HG03139 (cell line): Measurements from ENCODE around the gene ANKRD34A.
"Not testable (repeated sequence)": the region's sequence is repeated elsewhere in the genome, so short reads cannot be mapped to it uniquely, and the experiment has no call there.

Experiments used
- ATAC-seq: cut with Tn5 transposase; IDR thresholded peaks from one replicate; pipeline ENCODE4 v1.9.1; 2021; ENCODE audit not compliant: unreplicated experiment

Gene ANKRD34A

GRCh38 chr1:145949219-145949618 is 15.2 kb downstream of the ANKRD34A start:
- no peak for ATAC-seq

- ATAC-seq: no peak
Observed at GRCh38 chr1:145947551-145947950, 16.8 kb downstream of the ANKRD34A start.

GRCh38 chr1:145946477-145946986 is 17.8 kb downstream of the ANKRD34A start:
- no peak for ATAC-seq

DNA sequence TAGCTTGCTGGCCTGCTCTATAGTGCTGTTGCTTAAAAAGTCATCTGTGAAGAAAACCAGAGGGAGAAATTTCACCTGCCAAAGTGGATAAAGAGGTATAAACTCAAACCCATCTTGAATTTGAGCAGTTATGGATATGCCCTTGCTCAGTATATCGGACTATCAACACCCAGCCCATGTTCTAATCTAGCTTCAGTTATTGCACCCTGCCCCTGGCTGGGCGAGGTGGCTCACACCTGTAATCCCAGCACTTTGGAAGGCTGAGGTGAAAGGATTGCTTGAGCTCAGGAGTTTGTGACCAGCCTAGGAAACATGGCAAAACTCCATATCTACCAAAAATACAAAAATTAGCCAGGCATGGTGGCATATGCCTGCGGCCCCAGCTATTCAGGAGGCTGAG is 19.8 kb downstream of the ANKRD34A start:
- ATAC-seq: no peak

DNA sequence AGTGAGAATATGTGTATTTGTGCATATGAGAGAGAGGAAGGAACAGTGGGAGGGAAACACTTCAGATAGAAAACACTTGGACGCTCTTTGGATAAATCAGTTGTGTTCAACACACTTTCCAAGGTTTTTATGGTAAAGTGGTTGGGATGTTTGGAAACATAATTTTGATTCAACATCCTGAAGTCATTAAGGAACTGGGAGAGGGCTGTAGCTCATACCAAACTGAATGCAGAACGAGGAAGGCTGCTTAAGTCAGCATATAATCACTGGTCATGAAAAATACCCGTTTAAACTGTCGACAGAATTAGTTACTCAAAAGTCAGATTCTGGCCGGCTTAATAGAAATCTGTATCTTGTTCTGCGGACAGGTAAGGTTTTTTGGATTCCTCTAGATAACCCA is 21.5 kb downstream of the ANKRD34A start:
- no peak for ATAC-seq

DNA sequence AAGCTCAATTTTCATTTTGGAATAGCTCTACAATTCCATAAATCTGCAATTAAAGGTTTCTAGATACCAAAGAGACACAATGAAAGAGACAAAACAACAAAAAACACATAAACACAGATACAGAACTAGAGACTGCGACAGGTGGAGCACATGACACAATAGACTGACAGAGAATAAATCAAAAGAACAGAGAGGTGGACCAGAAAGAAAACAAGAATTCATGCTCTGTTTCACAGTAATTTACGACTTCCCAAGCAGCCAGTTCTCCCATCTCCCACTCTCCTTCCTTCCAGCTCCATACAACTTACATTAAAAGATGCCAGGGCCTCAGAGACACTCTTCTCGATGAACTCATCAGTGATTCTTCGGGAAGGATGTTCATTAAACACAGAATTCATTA is 22.0 kb downstream of the ANKRD34A start:
- no peak for ATAC-seq

GRCh38 chr1:145937436-145937835 is 26.9 kb downstream of the ANKRD34A start:
- no peak for ATAC-seq

DNA sequence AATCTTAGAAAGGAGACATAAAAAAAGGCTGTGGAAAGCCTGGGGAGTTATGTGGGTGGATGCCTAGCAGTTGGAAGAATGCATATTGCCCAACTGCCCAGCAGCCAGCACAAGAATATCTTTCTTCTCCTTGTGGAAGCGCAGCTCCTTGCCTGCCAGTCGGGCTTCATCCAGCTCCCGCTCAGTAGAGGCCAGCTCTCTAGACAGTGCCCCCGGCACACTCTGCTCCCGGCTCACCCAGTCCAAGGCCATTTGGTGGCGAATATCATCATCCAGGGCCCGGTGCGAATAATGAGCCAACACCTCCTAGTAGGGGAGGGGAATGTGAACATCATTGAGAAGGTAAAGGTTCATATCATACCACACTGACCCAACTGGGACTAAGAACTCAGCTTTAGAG is 28.1 kb downstream of the ANKRD34A start:
- ATAC-seq: no peak

DNA sequence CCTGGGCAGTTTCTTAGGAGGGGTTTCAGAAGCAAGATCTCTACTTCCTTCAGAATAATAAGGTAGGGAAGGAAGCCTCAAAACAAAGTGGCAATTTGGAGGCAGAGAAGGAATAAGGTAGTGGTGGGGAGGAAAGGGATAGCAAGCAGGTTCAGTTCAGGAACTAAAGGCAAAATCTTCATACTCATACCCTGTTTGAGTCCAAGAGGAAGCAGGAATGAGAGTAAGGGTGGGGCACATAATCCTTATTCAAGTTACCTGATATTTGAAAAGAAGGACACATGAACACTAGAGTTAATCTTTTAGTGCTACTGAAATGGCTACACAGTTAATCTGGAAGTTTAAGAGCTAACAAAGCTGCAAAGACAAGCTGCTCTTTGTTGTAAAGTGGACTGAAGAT is 28.7 kb downstream of the ANKRD34A start:
- no peak for ATAC-seq

GRCh38 chr1:145932522-145933009 is 31.8 kb downstream of the ANKRD34A start:
- ATAC-seq: not testable (repeated sequence)

GRCh38 chr1:145927916-145928643 is 36.3 kb downstream of the ANKRD34A start:
- no peak for ATAC-seq

DNA sequence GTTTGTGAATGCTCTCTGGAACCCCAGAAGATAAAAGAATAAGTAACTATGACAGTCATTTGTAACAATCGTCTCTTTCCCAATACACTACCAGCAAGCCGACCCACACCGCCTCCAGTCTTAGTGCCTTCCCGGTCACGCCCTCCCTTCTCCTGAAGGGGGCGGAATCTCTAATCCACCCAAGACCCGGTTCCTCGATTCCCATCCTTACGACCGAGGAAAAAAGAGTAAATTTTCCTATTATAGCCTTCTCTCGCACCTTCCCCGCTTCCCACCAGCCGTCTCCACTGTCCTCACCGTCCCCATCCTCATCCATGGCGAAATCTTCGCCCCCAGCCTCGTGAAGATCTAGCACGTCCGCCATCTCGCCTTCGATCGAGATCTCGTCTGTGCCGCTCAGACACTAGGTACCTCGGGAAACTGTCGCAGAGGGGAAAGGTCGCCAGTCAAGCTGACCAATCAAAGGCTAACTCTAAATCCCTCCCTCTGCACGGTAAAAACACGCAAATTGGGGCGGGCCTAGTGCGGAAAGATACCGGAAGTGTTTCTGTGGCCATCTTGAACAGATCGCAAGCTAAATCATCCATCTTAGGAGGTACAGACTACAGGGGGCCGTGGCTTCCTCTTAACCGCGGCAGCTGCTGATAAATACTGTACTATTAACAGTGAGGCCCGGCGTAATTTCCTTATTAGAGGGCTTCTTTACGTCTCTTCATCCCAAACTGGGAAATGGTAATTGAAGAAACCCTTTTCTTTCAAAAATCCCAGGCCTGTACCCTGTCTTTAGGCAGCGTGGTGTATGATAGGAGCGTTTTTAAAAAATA is 37.1 kb downstream of the ANKRD34A start, which contains the start of gene RBM8A:
Gene RBM8A (minus strand): TSS at position 422 of the 824 bp plus-strand sequence. CDS start 58 bp downstream, at position 364.
- peak; percentile 90 for ATAC-seq

DNA sequence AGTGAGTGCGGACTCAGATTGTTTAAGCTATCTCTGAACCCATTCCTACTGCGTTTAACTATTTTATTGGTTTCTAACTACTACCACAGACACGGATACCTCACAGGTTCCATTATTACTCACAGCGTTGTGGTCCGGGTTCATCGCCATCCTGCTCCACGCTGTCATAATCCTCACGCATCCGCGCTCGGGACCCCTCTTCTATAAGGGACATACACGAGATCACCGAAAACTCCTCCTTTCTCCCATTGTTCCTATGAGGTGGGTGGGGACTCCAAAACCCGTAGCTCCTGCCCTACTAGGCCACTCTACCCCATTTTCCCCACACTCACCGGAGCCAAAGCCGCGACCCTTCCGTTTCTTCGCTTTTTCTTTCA is 37.7 kb downstream of the ANKRD34A start:
- ATAC-seq: no peak

- ATAC-seq: no peak
Observed at GRCh38 chr1:145922266-145922665, 42.1 kb downstream of the ANKRD34A start.

GRCh38 chr1:145920297-145920696 is 44.1 kb downstream of the ANKRD34A start:
- not testable (repeated sequence) for ATAC-seq

DNA sequence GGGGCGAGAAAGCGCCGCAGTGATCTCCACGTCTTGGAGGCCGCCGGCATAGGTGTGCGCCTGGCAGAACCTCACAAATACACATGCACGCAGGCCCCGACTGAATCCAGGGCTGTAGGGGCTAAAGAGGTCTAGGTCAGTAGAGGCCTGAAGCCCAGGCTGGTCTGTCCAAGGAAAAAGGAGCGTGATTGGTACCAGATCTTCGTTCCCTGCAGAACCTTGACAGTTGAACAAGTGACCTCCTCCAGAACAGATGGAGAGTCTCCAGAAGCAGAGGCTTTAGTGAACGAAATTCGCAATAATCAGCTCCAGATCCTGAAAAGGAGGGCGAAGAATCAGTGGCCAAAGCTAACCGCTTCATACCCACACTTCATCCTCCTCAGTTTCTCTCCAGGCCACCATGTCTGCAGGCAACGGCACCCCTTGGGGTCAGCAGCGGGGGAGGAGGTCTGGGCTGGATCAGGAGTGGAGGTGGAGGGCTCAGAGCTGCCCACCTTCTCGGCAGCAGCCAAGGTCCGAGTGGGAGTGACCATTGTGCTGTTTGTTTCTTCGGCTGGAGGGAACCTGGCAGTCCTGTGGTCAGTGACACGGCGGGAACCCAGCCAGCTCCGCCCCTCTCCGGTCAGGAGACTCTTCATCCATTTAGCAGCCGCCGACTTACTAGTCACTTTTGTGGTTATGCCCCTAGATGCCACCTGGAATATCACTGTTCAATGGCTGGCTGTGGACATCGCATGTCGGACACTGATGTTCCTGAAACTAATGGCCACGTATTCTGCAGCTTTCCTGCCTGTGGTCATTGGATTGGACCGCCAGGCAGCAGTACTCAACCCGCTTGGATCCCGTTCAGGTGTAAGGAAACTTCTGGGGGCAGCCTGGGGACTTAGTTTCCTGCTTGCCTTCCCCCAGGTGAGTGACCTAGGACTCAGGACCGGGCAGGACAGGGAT is 45.1 kb downstream of the ANKRD34A start:
- ATAC-seq: no peak

DNA sequence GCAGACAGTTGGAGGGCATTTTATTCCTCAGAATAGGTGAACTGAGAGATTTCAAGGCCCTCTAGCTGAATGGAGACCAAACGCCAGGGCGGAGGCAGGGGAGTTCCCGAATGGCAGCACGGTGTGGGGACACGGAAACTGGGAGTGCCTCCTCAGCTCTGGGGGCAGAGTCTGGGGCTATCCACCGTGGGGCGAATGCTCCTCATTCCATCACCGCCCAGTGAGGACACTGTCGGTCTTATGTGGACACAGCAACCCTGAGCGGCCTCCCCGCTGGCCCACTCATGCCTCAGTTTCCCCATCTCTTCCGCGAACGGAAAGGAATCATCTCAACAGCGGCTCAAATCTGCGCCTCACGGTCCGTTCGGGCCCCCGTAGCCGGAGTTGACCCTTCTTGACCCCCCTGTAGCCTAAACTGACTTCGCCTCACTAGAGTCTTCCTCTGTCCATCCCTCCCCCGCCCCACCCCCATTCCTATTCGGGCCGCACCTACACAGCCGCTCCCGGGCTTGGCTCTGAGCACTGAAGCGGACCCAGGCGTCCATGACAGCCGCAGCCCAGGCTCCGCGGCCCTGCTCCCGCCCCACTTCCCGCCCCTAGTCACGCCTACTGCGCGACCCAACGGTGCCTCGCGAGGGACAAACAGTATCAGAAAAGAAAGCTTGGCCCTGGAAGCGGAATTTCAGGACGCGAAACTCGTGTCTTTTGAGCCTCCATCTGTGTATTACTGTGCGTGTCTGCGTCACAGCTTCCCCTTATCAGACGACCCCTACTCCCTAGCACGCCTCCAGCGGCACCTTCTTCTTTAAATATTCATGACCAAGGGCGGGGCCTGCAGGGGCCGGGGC is 46.0 kb downstream of the ANKRD34A start, which contains the start of gene PEX11B:
Gene PEX11B (minus strand): TSS at position 574 of the 848 bp plus-strand sequence. CDS start 29 bp downstream, at position 545.
- peak; percentile 79 for ATAC-seq

- ATAC-seq: no peak
Observed at GRCh38 chr1:145917595-145917994, 46.8 kb downstream of the ANKRD34A start.

DNA sequence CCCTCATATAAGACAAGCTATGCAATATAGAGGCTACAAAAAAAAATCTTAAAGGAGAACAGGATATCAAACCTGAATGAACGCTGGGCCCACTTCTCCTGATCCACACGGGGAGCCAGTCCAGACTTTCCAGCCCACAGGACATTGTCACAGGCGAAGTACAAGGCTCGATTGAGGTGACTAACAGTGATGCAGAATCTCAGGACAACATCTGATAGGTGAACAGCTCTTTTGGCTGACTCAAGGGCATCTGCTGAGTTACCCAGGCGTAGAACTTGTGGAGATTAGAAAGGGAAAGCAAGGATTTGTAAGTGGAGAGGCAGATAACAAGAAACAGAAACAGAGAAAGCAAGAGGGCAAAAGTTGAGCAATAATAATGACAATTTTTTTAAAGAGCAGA is 47.6 kb downstream of the ANKRD34A start:
- ATAC-seq: no peak
